Hindlimb muscle (tissue), 1 donor: ENCODE data around the gene SF3A2. TPM values are rescaled to one million over a fixed set of nuclear protein-coding genes. Genes with fewer than 3 reads are reported as not detected.

Experiments
- DNase-seq: peaks from one replicate; pipeline ENCODE4 v3.0.0-alpha.2; 2013
- polyA plus RNA-seq: library from polyadenylated mRNA; unstranded; fragments of 120-200 nt; gene quantifications from one replicate; pipeline ENCODE4 v1.2.1, GENCODE V29; 2013; ENCODE audit not compliant: insufficient read length

SF3A2 gene
- polyA plus RNA-seq, 1 donor: 78.2 TPM

DNA sequence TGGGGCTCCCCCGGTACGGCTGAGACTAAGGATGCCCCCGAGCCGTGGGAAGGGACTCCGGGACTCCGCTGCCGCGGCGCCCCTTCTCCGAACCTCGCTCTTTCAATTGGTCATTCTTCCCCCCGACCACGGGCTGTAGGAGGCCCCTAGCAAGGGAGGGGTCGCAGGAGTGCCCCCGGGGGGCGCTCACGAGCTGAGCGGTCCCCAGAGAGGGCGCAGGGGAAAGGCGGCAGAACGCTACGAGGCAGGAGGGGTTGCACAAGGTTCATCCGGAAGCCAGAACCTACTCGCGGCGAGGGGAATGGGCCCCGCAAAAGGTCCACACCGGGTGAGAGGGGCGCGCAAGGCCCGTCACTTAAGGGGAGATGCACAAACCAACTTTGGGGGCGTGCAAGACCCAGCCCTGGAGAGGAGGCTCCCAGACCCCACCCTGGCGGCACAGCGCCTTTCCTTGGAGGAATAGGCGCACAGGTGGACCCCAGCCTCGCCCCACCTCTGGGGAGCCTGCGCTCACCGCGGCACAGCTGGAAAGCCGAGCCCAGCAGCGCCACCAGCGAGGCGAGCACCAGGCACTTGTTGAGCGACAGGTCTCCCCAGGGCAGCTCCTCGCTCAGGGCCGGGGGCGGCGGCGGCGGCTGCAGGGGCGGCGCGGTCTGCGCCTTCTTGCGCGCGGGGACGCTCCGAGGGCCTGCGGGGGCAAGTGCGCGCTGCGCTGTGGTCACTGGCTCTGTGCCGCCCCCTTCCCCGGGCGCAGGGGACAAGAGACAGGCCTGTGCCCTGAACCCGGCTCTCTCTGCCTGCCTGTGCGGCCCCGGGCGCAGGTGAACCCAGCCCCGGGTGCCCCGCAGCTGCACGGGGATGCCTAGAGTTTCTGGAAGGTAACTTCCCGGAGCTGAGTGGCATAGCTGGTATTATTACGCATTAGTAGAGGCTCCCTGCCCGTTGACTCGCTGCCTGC is 16.8 kb downstream of the SF3A2 start:
- no peak for DNase-seq

DNA sequence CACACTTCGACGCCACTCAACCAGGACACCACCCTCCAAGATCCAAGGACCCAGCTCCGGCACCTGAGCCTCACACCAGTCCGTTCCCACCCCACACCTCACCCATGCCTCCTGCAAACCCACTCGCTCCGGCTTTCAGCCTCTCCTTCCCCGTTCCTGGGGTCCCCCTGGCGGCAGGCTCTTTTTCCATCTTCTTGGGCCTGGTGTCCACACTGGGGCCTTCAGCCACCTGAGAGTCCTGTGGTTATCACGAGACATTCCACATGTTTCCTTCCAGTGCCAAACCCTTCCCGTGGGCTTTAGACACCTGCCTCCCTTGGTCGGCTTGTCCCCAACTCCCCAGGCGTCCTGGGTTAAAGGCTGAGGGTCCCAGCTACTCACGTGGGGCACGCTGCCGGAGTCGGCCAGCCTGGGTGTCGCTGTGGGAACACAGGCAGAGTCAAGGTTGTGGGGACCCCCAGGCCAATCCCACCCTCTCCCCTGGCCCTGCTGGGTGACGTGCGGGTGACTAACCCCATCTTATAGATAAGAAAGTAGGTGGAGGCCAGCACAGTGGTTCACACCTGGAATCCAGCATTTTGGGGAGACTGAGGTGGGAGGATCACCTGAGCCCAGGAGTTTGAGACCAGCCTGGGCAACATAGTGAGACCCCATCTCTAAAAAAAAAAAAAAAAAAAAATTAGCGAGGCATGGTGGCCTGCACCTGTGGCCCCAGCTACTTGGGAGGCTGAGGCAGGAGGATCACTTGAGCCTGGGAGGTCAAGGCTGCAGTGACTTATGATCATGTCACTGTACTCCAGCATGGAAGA is 17.6 kb downstream of the SF3A2 start:
- no peak for DNase-seq

DNA sequence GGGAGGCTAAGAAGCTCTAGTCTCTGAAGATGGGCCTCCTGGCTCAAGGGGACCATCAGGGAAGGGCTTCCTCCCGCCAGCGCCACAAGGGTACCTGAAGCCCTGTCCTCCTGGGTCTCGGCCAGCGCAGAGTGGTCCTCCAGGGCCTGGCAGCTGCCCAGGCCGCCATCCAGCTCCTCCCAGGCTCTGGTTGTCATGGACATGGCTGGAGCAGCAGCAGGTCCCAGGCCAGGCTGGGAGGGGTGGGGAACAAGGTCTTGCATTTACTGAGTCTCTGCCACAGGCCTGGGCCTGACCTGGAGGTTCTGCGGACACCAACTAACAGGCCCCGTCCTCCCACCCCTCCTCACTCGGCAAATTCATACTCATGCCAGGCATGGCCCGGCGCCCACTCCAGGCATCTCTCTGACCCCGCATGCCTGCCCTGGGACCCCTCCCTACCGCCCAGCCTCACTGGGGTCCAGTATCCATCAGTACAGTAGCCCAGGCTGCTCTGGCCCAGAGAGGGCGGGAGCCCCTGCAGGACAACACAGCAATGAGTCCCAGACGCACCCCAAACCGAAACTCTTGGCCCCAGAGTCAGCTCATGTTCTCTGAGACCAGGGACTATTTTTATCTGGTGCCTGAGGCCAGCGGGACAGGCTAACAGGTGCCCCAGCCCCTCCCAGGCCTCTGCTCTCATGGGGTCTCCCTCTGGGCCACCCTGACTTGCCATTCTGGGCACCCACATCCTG is 18.7 kb downstream of the SF3A2 start:
- no peak for DNase-seq

DNA sequence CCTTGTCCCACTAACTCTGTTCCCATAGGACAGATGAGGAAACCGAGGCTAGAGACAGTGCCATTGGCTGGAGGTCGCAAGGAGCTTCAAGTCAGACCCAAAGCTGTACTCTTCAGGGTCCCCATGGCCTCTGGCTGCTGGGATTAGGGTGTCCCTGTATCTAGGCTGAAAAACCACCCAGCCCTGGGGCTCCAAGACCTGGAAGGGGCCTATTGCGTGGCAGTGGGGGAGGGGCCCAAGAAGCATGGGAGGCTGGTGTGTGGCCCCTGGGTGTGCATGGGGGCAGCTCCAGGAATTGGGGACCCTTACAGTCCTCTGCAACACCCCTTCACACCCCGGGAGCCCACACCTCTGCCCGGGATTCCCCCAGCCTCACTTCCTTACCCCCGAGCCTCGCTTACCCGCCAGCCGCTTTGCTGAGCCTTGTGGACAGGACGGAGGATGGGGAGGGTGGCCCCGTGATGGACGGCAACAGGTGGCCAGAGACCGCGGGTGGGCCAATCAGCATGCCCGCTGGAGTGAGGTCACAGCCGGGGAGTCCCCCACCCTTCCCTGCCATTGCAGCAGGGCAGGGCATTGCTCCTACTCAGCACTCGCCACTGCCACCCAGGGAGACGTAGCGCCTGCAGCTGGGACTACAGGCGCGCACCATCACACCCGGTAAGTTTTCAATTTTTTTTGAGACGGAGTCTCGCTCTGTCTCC is 19.5 kb downstream of the SF3A2 start, which contains the start of gene JSRP1:
Gene JSRP1, minus strand, starts transcription at position 436 of the 704 bp plus-strand sequence. CDS start 1,103 bp downstream, outside the sequence.
- DNase-seq: no peak

DNA sequence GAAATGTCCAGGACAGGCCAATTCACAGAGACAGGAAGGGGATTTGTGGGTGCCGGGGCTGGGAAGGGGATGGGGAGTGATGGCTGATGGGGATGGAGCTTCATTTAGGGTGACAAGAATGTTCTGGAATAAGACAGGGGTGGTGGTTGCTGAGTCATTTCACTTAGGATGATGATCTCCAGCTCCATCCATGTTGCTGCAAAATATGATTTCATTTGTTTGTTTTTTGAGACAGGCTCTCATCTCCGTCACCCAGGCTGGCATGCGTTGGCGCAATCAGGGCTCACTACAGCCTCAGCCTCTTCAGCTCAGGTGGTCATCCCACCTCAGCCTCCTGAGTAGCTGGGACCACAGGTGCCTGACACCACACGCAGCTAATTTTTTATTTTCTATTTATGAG is 22.7 kb downstream of the SF3A2 start:
- no peak for DNase-seq

DNA sequence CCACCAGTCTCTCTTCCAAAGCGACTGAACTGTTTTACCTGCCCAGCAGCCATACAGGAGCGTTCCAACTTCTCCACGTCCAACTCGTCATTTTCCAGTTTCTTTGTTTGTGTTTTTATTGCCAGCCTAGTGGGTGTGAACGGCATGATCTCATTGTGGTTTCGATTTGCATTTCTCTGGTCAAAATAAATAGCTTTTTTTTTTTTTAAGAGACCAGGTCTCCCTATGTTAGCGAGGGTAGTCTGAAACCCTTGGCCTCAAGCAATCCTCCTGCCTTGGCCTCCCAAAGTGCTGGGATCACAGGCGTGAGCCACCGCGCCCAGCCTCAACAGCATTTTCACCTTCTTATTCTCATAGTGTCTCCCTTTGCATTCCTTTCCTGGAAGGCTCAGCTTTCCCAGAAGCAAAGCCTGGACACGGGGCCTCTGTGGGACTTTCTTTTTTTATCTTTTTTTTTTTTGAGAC is 23.7 kb downstream of the SF3A2 start:
- DNase-seq: no peak

DNA sequence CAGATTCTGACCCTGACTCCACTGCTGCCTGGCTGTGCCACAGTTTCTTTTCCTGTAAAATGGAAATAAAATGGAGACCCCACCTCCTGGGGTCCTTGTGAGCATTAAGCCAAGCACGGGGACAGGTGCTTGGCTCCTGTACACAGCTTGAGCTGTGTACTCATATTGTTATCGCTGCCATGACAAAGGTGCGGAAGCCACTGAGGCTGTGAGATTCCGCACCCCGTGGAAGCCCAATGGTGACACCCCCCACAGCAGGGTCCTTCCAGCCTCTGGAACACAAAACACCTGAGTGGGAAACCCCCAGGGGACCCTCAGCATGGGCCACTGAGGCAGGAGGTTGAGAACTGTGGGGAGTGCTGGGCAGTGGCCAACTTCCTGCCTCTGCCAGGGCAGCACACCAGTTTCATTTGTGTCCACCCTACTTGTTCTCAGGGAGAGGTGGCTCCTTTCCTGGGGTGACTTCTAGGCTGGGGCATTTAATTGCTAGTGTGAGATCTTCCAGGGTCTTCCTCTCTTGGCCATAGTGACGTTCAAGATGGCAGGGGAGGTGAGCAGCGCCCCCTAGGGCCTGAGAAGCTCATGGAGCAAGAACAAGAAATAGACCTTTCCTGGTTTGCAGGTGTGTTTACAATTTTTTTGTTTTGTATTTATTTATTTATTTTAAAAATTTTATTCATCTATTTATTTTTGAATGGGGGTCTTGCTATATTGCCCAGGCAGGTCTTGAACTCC is 25.0 kb downstream of the SF3A2 start:
- DNase-seq: no peak

DNA sequence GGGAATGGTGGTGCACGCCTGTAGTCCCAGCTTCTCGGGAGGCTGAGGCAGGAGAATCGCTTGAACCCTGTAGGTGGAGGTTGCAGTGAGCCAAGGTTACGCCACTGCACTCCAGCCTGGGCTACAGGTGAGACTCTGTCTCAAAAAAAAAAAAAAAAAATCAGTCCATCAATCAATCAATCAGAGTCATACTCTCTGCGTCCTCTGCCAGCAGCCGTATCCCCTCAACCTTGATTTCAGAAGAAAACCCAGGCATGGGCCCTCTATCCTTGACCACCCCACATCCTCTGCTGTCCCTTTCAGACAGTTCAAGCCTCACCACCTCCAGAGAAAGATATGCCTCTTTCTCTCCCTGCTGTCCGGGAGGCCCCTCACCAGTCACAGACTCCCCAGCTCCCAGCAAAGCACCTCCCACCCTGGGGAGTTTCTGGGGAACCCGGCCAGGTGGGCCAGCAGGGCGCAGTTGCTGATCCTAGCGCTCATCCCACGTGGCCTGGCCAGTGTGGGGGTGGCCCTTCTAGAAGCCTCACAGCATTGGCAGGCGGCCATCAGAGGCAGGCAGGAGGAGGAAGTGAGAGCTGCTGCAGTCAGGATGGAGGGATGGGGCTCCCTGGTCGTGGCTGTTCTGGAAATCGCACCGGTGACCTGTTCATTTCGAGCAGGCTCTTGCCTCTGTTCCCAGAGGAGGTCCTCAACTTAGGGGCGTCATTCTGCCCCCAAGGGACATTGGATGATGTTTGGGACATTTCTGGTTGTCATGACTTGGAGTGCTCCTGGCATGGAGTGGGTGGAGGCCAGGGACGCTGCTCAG is 29.8 kb downstream of the SF3A2 start:
- peak; percentile 69 for DNase-seq

DNA sequence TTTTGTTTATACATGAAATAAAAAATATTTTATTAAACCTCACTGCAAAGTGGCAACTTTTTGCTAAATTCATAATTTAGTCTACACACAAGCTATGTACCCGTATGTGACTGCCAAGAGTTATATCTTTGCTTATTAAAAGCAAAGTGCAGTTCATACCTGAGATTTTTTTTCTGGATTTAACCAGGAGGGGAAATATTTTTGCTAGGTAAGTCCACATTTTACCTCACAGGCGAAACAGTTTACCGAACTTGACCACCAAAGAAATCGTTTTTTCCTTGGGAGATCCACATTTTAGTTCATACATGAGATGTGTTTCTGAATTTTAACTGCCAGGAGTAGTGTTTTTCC is 31.8 kb downstream of the SF3A2 start:
- no peak for DNase-seq

DNA sequence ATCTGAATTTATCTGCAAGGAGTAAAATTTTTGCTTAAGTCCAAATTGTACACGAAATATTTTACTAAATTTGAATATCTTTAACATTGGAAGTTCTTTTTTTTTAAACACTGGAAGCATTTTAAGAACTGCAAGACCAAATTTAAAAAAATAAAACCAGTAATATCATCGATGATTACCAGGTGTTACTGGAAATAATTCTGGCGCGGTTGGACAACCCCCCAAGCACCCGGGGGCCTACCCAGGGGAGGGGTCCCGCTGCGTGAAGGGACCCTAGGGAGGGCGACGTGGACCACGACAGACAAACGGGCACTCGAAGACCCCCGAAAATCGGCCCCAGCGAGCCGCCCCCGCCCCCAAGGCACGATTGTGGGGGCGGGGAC is 32.2 kb downstream of the SF3A2 start:
- no peak for DNase-seq

DNA sequence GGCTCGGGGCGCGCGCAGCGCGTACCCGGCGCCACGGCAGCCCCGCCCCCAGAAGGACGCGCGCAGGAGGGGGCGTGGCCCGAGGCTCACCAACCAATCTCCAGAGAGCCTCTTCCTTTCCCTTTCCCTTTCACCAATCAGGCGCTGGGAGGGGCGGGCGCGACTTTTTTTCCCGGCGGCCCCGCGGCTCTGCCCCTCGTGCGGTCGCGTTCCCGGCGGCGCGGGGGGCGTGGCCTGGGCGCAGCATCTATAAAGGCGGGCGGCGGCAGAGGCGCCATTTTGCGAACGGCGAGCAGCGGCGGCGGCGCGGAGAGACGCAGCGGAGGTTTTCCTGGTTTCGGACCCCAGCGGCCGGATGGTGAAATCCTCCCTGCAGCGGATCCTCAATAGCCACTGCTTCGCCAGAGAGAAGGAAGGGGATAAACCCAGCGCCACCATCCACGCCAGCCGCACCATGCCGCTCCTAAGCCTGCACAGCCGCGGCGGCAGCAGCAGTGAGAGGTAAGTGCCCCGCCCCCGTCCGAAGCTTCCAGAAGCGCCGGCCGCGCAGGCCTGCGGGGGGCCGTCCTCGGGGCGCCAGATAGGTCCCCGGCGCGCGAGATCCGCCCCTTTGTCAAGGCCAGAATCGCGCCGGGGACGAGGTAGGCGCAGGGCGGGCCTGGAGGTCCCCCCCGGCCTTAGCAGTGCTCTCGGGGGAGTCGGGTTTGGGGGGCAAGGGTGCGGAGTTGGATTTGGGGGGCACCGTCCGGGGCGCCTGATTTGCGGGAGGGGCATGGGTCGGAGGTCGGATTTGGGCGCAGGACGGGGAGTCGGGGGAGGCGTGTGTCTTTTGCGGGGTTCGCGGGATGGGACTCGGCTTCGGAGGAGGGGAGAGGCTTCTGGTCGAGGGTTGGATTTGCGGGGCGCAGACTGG is 32.9 kb downstream of the SF3A2 start:
- DNase-seq: peak; percentile 97

DNA sequence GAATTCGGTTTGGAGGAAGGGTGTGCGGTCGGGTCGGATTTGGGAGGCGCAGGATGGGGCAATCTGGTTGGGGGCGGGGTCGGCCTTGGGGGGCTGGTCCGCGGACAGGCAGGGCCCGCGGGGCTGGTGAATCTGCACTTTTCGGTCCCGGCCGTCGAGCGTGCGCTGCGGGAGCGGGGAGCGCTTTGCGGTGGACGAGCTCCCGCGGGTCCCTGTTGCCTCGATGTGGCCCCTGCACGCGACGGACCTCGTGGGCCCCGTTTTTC is 33.5 kb downstream of the SF3A2 start:
- no peak for DNase-seq

DNA sequence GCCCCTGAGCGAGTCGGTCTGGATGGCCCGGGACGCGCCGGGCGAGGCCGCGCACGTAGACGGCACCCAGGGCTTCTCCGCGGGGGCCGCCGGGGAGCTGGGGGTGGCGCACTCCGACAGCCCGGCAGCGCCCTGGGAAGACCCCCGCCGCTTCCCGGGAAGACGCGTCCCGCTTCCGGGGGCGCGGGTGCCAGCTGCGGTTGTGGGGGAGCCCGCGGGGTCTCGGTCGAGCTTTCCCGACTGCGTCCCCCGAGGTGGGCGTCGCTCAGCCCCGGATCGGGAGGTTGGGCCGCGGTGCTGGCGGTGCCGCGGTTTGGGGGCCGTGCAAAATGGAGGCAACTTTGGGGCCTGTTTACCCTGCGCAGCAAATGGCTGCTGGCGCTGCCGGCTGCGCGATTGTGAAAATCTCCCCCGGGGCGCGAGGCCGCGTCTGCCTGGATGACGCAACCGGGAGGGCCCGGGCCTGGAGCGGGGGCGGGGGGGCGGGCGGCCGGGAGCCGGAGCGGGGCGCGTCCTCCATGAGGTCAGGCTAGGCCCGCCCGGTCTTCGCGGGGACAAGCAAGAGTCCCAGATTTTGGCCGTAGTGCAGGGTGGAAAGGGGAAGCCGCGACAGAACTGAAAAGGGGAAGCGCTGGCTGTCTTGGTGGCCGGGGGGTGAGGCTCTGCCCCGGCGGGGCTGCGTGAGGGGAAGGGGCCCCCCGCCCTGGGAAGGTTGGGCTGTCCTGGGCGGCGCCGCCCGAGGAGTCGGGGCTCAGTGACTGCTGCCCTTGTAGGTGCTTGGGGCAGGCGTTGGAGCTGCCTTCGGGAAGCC is 34.0 kb downstream of the SF3A2 start:
- DNase-seq: peak; percentile 89

DNA sequence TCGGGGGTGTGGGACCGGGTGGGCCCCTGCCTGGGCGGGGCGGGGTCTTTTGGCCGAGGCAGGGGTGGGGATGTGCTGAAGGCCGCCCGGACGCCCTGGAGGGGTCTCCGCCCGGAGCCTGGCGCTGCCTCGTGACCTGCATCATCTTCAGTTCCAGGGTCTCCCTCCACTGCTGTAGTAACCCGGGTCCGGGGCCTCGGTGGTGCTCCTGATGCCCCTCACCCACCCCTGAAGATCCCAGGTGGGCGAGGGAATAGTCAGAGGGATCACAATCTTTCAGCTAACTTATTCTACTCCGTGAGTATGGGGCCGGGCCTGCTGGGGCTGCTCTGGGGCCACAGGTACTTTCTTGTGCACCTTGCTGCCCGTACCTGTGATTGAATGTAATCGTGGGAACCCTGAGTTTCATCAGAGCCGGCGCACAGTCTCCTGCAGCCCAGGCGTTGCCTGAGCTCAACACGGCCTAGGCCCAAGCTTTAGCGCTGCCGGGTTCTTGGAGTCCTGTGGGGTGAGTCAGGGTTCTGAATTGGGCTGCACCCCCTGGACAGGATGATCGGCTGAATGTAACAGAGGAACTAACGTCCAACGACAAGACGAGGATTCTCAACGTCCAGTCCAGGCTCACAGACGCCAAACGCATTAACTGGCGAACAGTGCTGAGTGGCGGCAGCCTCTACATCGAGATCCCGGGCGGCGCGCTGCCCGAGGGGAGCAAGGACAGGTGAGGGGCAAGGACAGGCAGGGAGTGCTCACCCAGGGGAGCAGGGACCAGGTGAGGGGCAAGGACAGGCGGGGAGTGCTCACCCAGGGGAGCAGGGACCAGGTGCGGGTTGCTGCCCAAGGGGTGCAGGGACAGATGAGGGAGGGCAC is 34.8 kb downstream of the SF3A2 start:
- DNase-seq: no peak

DNA sequence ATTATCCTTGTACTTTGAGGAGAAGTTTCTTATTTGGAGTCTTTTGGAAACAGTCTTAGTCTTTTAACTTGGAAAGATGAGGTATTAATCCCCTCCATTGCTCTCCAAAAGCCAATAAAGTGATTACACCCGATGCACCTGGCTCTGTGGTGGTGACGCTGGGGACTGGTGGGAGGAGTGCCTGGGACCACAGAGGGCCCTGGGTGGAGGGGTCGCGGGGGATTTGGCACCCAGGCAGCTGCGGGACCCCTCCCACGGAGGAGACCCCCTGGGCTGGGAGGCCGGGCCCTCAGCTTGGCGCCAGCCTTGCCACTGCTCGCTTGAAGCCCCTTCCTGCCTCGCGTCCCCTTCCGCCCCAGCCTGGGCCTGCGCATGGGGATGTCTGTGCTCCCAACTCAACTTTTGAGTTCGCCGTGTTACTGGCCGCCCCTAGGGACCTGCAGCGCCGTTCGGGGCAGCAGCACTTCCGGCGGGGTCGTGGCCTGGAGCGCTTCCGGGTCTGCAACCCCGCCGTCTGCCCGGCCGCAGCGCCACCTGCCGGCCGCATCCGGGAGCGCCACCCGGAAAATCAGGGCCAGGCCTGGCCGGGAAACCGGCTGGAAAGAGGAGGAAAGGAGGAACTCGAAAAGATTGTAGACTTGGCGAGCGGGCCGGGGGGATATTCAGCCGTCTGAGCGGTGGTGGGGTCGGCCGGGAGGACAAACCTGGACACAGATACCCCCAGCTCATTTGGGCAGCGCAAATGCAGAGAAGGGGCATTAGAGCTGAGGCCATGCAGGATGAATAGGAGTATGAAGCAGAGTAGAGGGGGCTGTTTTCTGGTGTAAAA is 36.9 kb downstream of the SF3A2 start:
- DNase-seq: peak; percentile 79

DNA sequence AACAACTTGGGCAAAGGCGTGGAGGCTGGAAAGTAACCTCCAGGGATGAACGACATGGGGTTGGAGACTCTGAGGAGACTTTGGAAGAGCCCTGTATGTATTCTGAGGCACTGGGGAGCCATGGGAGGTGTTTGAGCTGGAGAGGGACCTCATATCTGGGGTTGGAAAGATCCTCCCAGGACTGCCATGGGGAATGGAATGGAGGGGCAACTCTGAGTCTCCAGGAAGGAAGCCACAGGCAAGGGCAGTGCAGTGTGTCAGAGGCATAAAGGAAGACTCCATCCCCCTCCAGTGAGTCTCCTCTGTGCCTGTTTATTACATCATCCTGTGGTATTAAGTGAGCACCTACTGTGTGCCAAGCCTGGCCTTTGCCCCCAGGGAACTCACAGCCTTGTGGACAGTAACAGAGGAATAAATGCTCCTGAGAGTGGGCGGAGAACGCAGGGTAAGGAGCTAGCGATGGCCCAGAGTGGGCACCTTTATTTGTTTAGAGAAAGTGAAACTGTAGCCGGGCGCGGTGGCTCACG is 37.6 kb downstream of the SF3A2 start:
- no peak for DNase-seq
